ENCODE data around the gene CFAP97D2. TPM values are rescaled to one million over a fixed set of nuclear protein-coding genes. Genes with fewer than 3 reads are reported as not detected.

The CFAP97D2 gene
- total RNA-seq (not detected), polyA plus RNA-seq (under 1 TPM in 1 of 3 donors, not detected in 2; 0.05 TPM)
- long read RNA-seq, donor 1 = 0 reads
- long read RNA-seq, donor 2 = 0 reads

DNA sequence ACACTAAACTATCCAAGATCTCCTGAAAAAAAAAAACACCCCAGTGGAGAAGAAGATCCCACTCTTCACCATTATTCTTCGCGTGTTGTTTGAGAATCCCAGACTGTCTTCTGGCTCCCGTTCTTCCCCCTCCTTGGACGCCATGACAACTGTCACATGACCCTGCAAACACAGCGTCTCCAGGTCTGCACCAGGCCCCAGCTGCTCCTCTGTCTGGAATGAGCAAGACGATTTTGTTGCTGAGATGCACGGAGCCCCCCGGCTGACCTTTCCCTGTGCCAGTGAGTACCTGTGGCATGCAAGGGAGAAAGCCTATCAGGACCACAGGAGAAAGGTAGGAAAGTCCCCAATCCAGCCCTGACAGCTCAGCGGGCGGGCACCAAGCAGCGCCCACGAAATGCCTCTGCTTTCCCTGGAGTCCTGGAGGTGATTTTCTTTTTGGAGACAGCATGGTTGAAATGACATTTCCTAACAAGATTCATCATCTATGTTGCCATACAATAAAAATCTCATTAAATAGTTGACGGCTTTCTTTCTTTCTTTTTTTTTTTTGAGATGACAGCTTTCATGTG, at the start of gene CFAP97D2:
CFAP97D2 (plus strand) TSS at position 171 of the 572 bp plus-strand sequence; CDS start at position 245, 74 bp downstream.
- intact Hi-C loops (cut with DNase I; ENCODE audit: low total_unique reads) = no loop called here

DNA sequence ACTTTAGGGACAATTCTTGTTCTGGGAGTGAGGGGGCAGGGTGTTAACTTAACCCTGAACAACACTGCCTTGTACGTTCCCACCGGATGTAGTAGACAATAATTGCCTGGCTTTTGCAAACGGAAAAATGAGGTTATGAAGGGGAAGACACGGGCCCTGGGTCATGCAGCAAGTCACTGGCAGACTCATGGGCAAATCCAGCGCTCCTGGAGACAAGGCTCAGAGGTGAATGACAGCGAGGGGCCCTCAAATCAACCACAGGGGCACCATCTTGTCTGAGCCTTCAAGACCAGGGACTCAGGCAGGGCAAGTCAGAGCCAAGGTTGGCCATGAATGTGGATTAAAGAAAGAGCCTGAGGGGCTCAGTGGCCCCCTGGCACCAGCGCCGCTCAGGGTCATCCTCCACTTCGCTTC, 49.4 kb upstream of the CFAP97D2 start:
- TF ChIP-seq POLR2AphosphoS5 (IDR thresholded peaks at IDR 0.05) (no peak), POLR2A (IDR thresholded peaks at IDR 0.05) (no peak)
- TF ChIP-seq, protein P1, sequence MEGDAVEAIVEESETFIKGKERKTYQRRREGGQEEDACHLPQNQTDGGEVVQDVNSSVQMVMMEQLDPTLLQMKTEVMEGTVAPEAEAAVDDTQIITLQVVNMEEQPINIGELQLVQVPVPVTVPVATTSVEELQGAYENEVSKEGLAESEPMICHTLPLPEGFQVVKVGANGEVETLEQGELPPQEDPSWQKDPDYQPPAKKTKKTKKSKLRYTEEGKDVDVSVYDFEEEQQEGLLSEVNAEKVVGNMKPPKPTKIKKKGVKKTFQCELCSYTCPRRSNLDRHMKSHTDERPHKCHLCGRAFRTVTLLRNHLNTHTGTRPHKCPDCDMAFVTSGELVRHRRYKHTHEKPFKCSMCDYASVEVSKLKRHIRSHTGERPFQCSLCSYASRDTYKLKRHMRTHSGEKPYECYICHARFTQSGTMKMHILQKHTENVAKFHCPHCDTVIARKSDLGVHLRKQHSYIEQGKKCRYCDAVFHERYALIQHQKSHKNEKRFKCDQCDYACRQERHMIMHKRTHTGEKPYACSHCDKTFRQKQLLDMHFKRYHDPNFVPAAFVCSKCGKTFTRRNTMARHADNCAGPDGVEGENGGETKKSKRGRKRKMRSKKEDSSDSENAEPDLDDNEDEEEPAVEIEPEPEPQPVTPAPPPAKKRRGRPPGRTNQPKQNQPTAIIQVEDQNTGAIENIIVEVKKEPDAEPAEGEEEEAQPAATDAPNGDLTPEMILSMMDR (IDR thresholded peaks at IDR 0.05 in 8 of 11, conservative IDR thresholded peaks at IDR 0.05 in 3 of 11) = no peak
- Histone ChIP-seq H3K27ac (peak overlapping the region; percentile 67 to 91 (median 86)), H3K4me3 (peak overlapping the region in 5 of 8 donors; percentile 31 to 97 (median 97)), H3K9me3 (no peaks in the 10 kb centered on the region), H3K27me3 (replicated peaks in 1 of 7) (no peaks in the 10 kb centered on the region), H3K4me1 (peaks cover 53 to 86% (median 70%) of the 10 kb centered on the region in 6 donors), H3K36me3 (peaks cover 0 to under 1% (median 0%) of the 10 kb centered on the region in 6 donors)
- DNase-seq = peak; percentile 52
- 38 to 53% (median 47%) methylated on average over 6 to 9 of the region's 9 CpGs for WGBS, 5 donors
- intact Hi-C loops (cut with DNase I; ENCODE audit: low total_unique reads) = no loop called here

More for the DNA sequence above, at the start of gene CFAP97D2:
- no peak for DNase-seq
- Histone ChIP-seq H3K27ac (no peak within 1 kb of the TSS), H3K4me1 (peaks cover 0 to 5% (median 0%) of the 10 kb centered on the region in 6 donors), H3K36me3 (no peaks in the 10 kb centered on the region), H3K27me3 (replicated peaks in 1 of 7) (peaks cover 0 to 16% (median 0%) of the 10 kb centered on the region in 7 donors), H3K9me3 (peaks cover 0 to 3% (median under 1%) of the 10 kb centered on the region in 8 donors), H3K4me3 (no peak within 1 kb of the TSS)
- no peak for TF ChIP-seq POLR2A (IDR thresholded peaks at IDR 0.05)
- TF ChIP-seq, protein P1 (IDR thresholded peaks at IDR 0.05 in 8 of 11, conservative IDR thresholded peaks at IDR 0.05 in 3 of 11) = no peak
- TF ChIP-seq POLR2AphosphoS5 (IDR thresholded peaks at IDR 0.05) = no peak
- 69 to 82% (median 74%) methylated on average over 13 of the region's 13 CpGs for WGBS, 5 donors

DNA sequence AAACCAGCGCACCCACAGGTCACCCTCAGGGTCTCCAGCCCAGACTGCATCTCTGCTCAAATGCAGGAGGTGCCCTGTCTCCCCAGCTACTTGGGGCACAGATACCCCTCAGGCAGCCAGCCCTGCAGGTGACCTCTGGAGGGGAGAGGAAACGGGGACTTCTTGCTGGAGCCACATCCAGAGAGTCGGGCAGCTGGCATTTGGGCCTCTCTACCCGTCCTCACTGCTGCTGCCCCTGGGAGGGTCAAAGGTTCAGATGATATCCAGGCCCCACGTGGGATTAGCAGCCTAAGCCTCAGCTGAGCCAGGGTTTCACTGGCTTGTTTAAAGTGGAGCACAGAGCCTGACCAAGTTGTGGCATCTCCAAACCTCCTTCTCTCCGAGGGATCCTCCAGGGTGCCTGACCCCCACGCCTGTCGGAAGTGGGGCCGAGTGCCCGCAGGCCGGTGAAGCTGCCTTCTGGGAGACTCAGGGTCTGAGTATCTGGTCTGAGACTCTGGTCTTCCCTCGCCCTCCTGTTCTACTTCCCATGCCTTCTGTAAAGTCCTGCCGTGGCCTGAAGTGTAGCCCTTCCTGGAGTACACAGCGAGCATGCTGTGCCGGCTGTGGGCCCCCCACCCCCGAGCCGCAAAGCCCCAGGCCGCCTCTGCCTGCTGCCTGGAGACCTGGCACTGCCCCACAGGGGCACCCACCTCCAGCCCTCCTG, 48.8 kb upstream of the CFAP97D2 start:
- WGBS, 5 donors = 35 to 59% (median 49%) methylated on average over 13 to 18 of the region's 18 CpGs
- no peaks in the 10 kb centered on the region for H3K36me3 ChIP-seq
- intact Hi-C loops (cut with DNase I; ENCODE audit: low total_unique reads) = no loop called here
- H3K27ac ChIP-seq = peak overlapping the region; percentile 67 to 91 (median 86)
- H3K27me3 ChIP-seq (replicated peaks in 1 of 7) = no peaks in the 10 kb centered on the region
- H3K4me3 ChIP-seq = peak overlapping the region; percentile 60 to 98 (median 94)
- no peak for TF ChIP-seq POLR2AphosphoS5 (IDR thresholded peaks at IDR 0.05)
- TF ChIP-seq, protein P1 (IDR thresholded peaks at IDR 0.05 in 8 of 11, conservative IDR thresholded peaks at IDR 0.05 in 3 of 11) = no peak
- no peak for TF ChIP-seq POLR2A (IDR thresholded peaks at IDR 0.05)
- H3K9me3 ChIP-seq = no peaks in the 10 kb centered on the region
- peaks cover 47 to 81% (median 66%) of the 10 kb centered on the region in 6 donors for H3K4me1 ChIP-seq
- no peak for DNase-seq
